Measurements from ENCODE around the gene CYP2U1.
"Not testable (repeated sequence)": the region's sequence is repeated elsewhere in the genome, so short reads cannot be mapped to it uniquely, and the experiment has no call there.

CYP2U1 gene

DNA sequence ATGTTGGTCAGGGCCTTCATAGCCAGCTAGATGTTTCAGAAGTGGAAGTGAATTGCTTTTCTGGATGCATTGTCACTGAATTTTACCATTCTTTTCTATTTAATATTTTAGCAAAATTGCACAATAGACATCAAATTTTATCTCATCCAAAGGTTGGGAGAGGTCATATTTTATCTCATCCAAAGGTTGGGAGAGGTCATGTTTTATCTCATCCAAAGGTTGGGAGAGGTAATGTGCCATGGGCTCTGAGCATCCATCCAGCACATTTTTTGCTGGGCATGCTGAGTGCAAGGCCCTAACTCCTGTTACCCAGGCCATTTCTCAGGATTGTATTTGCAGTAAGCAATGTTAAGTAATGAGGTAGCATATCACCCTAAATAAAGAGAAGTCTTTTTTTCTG is 14.7 kb upstream of the CYP2U1 start:
- Histone ChIP-seq H3K27ac (ENCODE audit: low read depth, low read length) (no peak overlapping the region), H4K20me1 (ENCODE audit: low read depth, low read length) (no peaks in the 10 kb centered on the region), H3K36me3 (ENCODE audit: low read length) (no peaks in the 10 kb centered on the region), H3K4me2 (ENCODE audit: low read depth, low read length, poor library complexity, severe bottlenecking) (no peak overlapping the region), H3K9me2 (replicated peaks; ENCODE audit: insufficient read depth, low read length) (no peaks in the 10 kb centered on the region), H3F3A (ENCODE audit: insufficient read depth) (no peaks in the 10 kb centered on the region), H2AFZ (ENCODE audit: low read depth, low read length, severe bottlenecking) (no peak overlapping the region), H3K4me3 (ENCODE audit: insufficient read depth, low read length, poor library complexity, severe bottlenecking) (no peak overlapping the region), H3K9me3 (ENCODE audit: insufficient read depth, low read length) (no peaks in the 10 kb centered on the region), H3K9ac (ENCODE audit: low read length) (no peak overlapping the region), H3K79me2 (ENCODE audit: insufficient read depth, low read length) (no peaks in the 10 kb centered on the region), H3K27me3 (ENCODE audit: low read length) (no peaks in the 10 kb centered on the region)
- no peak for TF ChIP-seq EZH2phosphoT487 (conservative IDR thresholded peaks at IDR 0.05; ENCODE audit: low read length)
- TF ChIP-seq, protein P1, sequence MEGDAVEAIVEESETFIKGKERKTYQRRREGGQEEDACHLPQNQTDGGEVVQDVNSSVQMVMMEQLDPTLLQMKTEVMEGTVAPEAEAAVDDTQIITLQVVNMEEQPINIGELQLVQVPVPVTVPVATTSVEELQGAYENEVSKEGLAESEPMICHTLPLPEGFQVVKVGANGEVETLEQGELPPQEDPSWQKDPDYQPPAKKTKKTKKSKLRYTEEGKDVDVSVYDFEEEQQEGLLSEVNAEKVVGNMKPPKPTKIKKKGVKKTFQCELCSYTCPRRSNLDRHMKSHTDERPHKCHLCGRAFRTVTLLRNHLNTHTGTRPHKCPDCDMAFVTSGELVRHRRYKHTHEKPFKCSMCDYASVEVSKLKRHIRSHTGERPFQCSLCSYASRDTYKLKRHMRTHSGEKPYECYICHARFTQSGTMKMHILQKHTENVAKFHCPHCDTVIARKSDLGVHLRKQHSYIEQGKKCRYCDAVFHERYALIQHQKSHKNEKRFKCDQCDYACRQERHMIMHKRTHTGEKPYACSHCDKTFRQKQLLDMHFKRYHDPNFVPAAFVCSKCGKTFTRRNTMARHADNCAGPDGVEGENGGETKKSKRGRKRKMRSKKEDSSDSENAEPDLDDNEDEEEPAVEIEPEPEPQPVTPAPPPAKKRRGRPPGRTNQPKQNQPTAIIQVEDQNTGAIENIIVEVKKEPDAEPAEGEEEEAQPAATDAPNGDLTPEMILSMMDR (IDR thresholded peaks at IDR 0.05; ENCODE audit: insufficient read depth, low read length, poor library complexity, severe bottlenecking): no peak

DNA sequence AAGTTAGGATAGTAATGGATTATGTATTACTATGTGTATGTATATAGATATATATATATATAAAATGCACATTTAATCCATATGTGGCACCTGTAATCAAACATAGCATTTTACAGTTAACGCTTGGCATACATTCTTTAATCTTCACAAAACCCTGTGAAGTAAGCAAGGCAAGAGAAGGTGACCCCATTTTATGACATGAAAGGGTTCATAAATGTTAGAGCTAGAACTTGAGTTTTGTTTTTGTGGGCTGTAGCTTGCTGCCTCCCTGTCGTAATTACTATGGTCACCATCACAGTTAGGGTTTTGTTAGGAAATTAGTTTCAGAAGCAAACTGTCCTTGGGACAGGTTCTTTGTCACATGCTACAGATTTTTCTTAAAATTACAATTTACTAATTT is 13.8 kb upstream of the CYP2U1 start:
- Histone ChIP-seq H3K36me3 (ENCODE audit: low read length) (no peaks in the 10 kb centered on the region), H4K20me1 (ENCODE audit: low read depth, low read length) (no peaks in the 10 kb centered on the region), H3K27me3 (ENCODE audit: low read length) (no peaks in the 10 kb centered on the region), H3K79me2 (ENCODE audit: insufficient read depth, low read length) (no peaks in the 10 kb centered on the region), H2AFZ (ENCODE audit: low read depth, low read length, severe bottlenecking) (no peak overlapping the region), H3K4me3 (ENCODE audit: insufficient read depth, low read length, poor library complexity, severe bottlenecking) (no peak overlapping the region), H3K27ac (ENCODE audit: low read depth, low read length) (no peak overlapping the region), H3K9ac (ENCODE audit: low read length) (no peak overlapping the region), H3K4me2 (ENCODE audit: low read depth, low read length, poor library complexity, severe bottlenecking) (no peak overlapping the region), H3F3A (ENCODE audit: insufficient read depth) (no peaks in the 10 kb centered on the region), H3K9me3 (ENCODE audit: insufficient read depth, low read length) (no peaks in the 10 kb centered on the region), H3K9me2 (replicated peaks; ENCODE audit: insufficient read depth, low read length) (no peaks in the 10 kb centered on the region)
- TF ChIP-seq, protein P1 (IDR thresholded peaks at IDR 0.05; ENCODE audit: insufficient read depth, low read length, poor library complexity, severe bottlenecking): no peak
- no peak for TF ChIP-seq EZH2phosphoT487 (conservative IDR thresholded peaks at IDR 0.05; ENCODE audit: low read length)

DNA sequence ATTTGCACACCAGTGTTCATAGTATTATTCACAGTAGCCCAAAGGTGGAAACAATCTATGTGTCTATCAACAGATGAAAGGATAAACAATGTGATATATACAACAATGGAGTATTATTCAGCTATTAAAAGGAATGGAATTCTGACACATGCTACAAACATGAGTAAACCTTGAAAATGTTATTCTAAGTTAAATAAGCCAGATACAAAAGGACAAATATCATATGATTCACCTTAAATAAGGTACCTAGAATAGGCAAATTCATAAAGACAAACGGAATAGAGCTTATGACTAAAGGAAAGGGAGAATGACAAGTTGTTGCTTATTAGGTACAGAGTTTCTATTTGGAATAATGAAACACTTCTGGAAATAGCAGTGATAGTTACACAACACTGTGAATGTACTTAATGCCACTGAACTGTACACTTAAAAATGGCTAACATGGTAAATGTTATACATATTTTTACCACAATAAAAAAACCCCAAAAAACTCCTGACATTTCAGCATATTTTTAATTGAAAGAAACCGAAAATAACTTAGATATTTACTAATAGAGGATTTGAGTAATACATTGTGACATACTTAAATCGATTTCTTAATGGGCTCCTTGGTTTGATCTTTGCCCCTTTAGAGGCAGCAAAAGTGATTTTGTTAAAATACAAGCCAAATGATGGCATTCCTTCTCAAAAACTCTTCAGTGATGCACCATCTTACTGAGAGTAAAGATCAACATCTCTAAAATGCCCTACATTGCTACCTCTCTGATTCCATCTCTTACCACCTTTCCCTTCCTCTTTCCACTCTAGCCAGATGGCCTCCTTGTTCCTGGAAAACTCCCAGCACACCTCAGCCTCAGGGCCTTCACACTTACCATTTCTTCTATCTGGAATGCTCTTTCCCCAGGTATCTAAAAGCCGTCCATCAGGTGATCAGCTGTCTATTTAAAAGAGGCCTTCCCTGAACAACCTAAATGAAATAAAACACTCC is 8.6 kb upstream of the CYP2U1 start:
- no peaks in the 10 kb centered on the region for H3K27me3 ChIP-seq (ENCODE audit: low read length)
- no peak overlapping the region for H3K27ac ChIP-seq (ENCODE audit: low read depth, low read length)
- H3F3A ChIP-seq (ENCODE audit: insufficient read depth): no peaks in the 10 kb centered on the region
- H2AFZ ChIP-seq (ENCODE audit: low read depth, low read length, severe bottlenecking): no peak overlapping the region
- H3K9me2 ChIP-seq (replicated peaks; ENCODE audit: insufficient read depth, low read length): no peaks in the 10 kb centered on the region
- H3K9ac ChIP-seq (ENCODE audit: low read length): no peak overlapping the region
- no peak overlapping the region for H3K4me3 ChIP-seq (ENCODE audit: insufficient read depth, low read length, poor library complexity, severe bottlenecking)
- no peaks in the 10 kb centered on the region for H3K79me2 ChIP-seq (ENCODE audit: insufficient read depth, low read length)
- no peaks in the 10 kb centered on the region for H3K9me3 ChIP-seq (ENCODE audit: insufficient read depth, low read length)
- H3K36me3 ChIP-seq (ENCODE audit: low read length): no peaks in the 10 kb centered on the region
- no peaks in the 10 kb centered on the region for H4K20me1 ChIP-seq (ENCODE audit: low read depth, low read length)
- TF ChIP-seq, protein P1 (IDR thresholded peaks at IDR 0.05; ENCODE audit: insufficient read depth, low read length, poor library complexity, severe bottlenecking): no peak
- TF ChIP-seq EZH2phosphoT487 (conservative IDR thresholded peaks at IDR 0.05; ENCODE audit: low read length): no peak
- no peak overlapping the region for H3K4me2 ChIP-seq (ENCODE audit: low read depth, low read length, poor library complexity, severe bottlenecking)

- not testable (repeated sequence) for H4K20me1 ChIP-seq (ENCODE audit: low read depth, low read length); H3K4me2 ChIP-seq (ENCODE audit: low read depth, low read length, poor library complexity, severe bottlenecking); H3K27me3 ChIP-seq (ENCODE audit: low read length); H2AFZ ChIP-seq (ENCODE audit: low read depth, low read length, severe bottlenecking); H3K9ac ChIP-seq (ENCODE audit: low read length); H3K4me3 ChIP-seq (ENCODE audit: insufficient read depth, low read length, poor library complexity, severe bottlenecking); H3K79me2 ChIP-seq (ENCODE audit: insufficient read depth, low read length); H3F3A ChIP-seq (ENCODE audit: insufficient read depth); H3K9me3 ChIP-seq (ENCODE audit: insufficient read depth, low read length); H3K36me3 ChIP-seq (ENCODE audit: low read length); H3K9me2 ChIP-seq (replicated peaks; ENCODE audit: insufficient read depth, low read length); H3K27ac ChIP-seq (ENCODE audit: low read depth, low read length)
These were observed 5.6 kb upstream of the CYP2U1 start for GRCh38 chr4:107925713-107926112.

DNA sequence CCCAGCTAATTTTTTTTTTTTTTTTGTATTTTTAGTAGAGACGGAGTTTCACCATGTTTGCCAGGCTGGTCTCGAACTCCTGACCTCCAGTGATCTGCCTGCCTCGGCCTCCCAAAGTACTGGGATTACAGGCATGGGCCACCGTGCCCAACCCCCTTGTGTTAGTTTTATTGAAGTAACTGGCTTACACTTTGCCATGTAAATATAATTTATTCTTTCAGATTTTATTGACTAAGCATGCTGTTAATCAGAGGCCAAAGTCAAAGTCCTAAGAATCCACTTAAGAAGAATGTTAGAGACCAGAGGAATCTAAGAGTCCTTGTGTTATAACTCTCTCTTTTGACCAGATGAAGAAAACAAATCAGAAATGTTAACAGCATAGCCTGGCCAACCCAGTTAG is 4.5 kb upstream of the CYP2U1 start:
- H3K27me3 ChIP-seq (ENCODE audit: low read length); H3K4me2 ChIP-seq (ENCODE audit: low read depth, low read length, poor library complexity, severe bottlenecking); H3K9me3 ChIP-seq (ENCODE audit: insufficient read depth, low read length): not testable (repeated sequence)

More for the DNA sequence above, 4.5 kb upstream of the CYP2U1 start:
- H4K20me1 ChIP-seq (ENCODE audit: low read depth, low read length); H3K79me2 ChIP-seq (ENCODE audit: insufficient read depth, low read length); H2AFZ ChIP-seq (ENCODE audit: low read depth, low read length, severe bottlenecking); H3K4me3 ChIP-seq (ENCODE audit: insufficient read depth, low read length, poor library complexity, severe bottlenecking); H3K27ac ChIP-seq (ENCODE audit: low read depth, low read length); H3K36me3 ChIP-seq (ENCODE audit: low read length); H3F3A ChIP-seq (ENCODE audit: insufficient read depth); H3K9me2 ChIP-seq (replicated peaks; ENCODE audit: insufficient read depth, low read length); H3K9ac ChIP-seq (ENCODE audit: low read length): not testable (repeated sequence)

Measured in SU-DHL-6 (cell line).